Esophagus (tissue), 2 donors: ENCODE measurements around the gene KRTAP10-9. TPM values are rescaled to one million over a fixed set of nuclear protein-coding genes. Genes with fewer than 3 reads are reported as not detected.

Experiments used
- H3K27ac ChIP-seq, 2 donors: one replicate each; pipeline ENCODE4 v1.5.1; 2013; ENCODE audit warnings: low read depth in 2 of 2, mild to moderate bottlenecking in 2 of 2, inconsistent platforms in 1 of 2, low read length in 1 of 2, moderate library complexity in 1 of 2
- H3K27me3 ChIP-seq, 2 donors: one replicate each; pipeline ENCODE4 v1.6.1; 2013; ENCODE audit warnings: low read length in 2 of 2, control low read depth in 1 of 2, mild to moderate bottlenecking in 1 of 2; ENCODE audit not compliant: insufficient read depth in 2 of 2, control insufficient read depth in 1 of 2
- H3K36me3 ChIP-seq, 2 donors: one replicate each; pipeline ENCODE4 v1.6.1; 2013; ENCODE audit warnings: low read length in 1 of 2; ENCODE audit not compliant: control insufficient read depth in 2 of 2, insufficient read depth in 2 of 2
- H3K4me1 ChIP-seq, 2 donors: one replicate each; pipeline ENCODE4 v1.6.1; 2013; ENCODE audit warnings: low read length in 1 of 2; ENCODE audit not compliant: control insufficient read depth in 2 of 2, insufficient read depth in 2 of 2
- H3K4me3 ChIP-seq, 2 donors: one replicate each; pipeline ENCODE4 v1.5.1; 2013; ENCODE audit warnings: low read length in 2 of 2, mild to moderate bottlenecking in 2 of 2, low read depth in 1 of 2, moderate library complexity in 1 of 2
- H3K9me3 ChIP-seq, 2 donors: one replicate each; pipeline ENCODE4 v1.6.1; 2013; ENCODE audit warnings: mild to moderate bottlenecking in 2 of 2, low read depth in 1 of 2, low read length in 1 of 2, moderate library complexity in 1 of 2; ENCODE audit not compliant: control insufficient read depth in 2 of 2, insufficient read depth in 1 of 2
- WGBS, 2 donors: extraction: QIAGEN DNeasy Blood & Tissue Kit; methylation state at CpG; one replicate each; pipeline ENCODE4 v1.1.7; 2013; 5-methylcytosine and 5-hydroxymethylcytosine counted together
- polyA plus RNA-seq, 2 donors: library from polyadenylated mRNA; stranded (reverse); fragments of 200-250 nt; gene quantifications; one replicate each; pipeline ENCODE4 v1.2.3, GENCODE V29; 2013
- donor health status: healthy with polysubstance abuse.
- donor health status: Bipolar disorder and iron deficiency.

The KRTAP10-9 gene
- polyA plus RNA-seq, 2 donors: not detected

DNA sequence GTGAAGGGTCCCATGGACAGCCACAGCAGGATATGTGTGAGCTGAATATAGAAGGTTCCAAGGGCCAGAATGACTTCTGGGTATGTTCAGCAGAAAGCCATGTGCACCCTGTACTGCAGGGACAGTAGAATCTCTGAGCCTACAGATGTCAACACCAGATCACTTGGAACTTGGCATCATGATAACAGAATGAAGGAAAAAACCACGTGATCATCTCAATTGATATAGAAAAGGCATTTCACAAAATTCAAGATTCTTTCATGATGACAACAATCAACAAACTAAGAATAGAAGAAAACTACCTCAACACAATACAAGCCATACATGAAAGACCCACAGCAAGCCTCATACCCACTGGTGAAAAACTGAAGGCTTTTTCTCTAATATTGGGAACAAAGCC lies 40.7 kb downstream of the KRTAP10-9 start:
- Histone ChIP-seq H3K4me3 (no peak overlapping the region), H3K27ac (no peak overlapping the region), H3K27me3 (no peaks in the 10 kb centered on the region), H3K4me1 (no peaks in the 10 kb centered on the region), H3K9me3 (peaks cover 2 to 6% of the 10 kb centered on the region in 2 donors), H3K36me3 (no peaks in the 10 kb centered on the region)
- WGBS, 2 donors: 57 to 72% methylated on average over 1 of the region's 1 CpG

DNA sequence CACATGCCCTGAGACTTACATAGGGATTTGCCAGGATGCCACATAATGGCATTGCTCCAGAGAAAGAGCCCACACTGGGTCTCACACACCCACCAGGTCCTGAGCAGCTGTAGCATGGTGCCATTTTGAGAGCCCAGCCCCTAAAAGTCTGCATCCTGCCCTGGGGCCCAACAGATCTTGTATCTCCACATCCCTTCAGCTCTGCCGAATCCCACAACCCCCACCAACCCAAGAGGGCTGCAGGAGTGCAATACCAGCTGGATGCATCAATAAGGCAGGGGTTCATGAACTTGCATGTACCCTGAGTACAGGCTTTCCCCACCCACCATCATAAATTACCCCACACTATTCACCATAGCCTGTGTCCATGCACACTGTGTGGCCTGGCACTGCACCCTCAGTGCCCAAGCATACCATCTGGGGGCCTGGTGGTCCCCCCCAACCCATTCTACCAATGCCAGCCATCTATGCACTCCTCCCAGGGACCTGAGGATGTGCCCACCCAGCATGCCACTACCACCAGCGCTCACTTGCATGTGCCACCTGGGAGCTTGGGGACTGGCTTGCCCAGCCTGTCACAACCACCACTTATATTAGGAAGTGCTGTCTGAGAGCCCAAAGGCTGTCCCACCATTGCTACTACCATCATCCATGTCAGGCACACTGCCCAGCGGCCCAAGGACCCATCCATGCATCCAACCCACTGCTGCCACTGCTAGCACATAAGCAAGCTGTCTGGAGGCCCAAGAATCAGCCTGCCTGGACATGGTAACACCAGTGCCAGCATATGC lies 43.9 kb downstream of the KRTAP10-9 start:
- 69 to 84% methylated on average over 3 of the region's 3 CpGs for WGBS, 2 donors
- peaks cover 2 to 6% of the 10 kb centered on the region in 2 donors for H3K9me3 ChIP-seq

DNA sequence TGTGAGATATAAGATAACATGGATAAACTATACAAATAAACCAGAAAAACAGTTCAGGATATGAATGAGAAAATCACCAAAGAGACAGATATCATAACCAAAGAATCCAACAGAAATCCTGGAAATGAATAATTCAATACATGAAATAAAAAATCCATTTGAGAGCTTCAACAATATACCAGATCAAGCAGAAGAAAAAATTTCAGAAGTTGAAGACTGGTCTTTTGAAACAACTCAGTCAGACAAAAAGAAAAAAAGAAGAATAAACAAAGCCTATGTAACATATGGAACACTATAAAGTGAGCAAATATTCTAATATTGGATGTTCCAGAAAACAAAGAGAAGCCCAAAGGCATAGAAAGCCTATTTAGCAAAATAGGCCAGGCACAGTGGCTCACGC lies 45.0 kb downstream of the KRTAP10-9 start:
- Histone ChIP-seq H3K36me3 (no peaks in the 10 kb centered on the region), H3K9me3 (peaks cover 2 to 6% of the 10 kb centered on the region in 2 donors), H3K4me1 (no peaks in the 10 kb centered on the region), H3K27ac (no peak overlapping the region), H3K27me3 (no peaks in the 10 kb centered on the region), H3K4me3 (no peak overlapping the region)
- 88 to 96% methylated on average over 1 of the region's 1 CpG for WGBS, 2 donors

More for the DNA sequence above, 43.9 kb downstream of the KRTAP10-9 start:
- Histone ChIP-seq H3K4me3 (no peak overlapping the region), H3K36me3 (no peaks in the 10 kb centered on the region), H3K27ac (no peak overlapping the region), H3K4me1 (no peaks in the 10 kb centered on the region), H3K27me3 (no peaks in the 10 kb centered on the region)

DNA sequence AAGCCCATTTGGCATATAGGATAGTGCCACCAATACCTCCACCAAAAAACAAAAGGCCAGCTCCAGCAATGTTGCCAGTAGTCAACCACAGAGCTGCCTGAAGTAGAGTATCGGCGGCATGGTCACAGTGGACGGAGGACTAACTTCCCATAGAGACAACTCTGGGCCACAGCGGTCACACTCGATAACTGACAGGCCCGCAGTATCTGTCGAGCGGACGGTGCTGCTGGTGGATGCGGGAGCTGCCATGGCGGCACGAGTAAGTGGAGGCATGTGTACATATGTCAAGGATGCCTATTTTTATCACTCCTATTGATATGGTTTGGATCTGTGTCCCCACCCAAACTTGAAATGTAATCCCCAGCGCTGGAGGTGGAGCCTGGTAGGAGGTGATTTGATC lies 51.0 kb downstream of the KRTAP10-9 start:
- H3K27me3 ChIP-seq: no peaks in the 10 kb centered on the region
- H3K9me3 ChIP-seq: no peaks in the 10 kb centered on the region
- H3K27ac ChIP-seq: no peak overlapping the region
- H3K4me3 ChIP-seq: no peak overlapping the region
- 92 to 94% methylated on average over 13 of the region's 13 CpGs for WGBS, 2 donors
- H3K4me1 ChIP-seq: no peaks in the 10 kb centered on the region
- no peaks in the 10 kb centered on the region for H3K36me3 ChIP-seq

Other genes with a start within 250 kb of the KRTAP10-9 start
- gene LRRC3, start 171.6 kb upstream of the KRTAP10-9 start, polyA plus RNA-seq: under 1 TPM; 0.63 to 0.93 TPM
- not detected for gene KRTAP10-1, start 86.9 kb upstream of the KRTAP10-9 start, polyA plus RNA-seq
- not detected for gene KRTAP10-2, start 75.6 kb upstream of the KRTAP10-9 start, polyA plus RNA-seq
- not detected for gene KRTAP10-3, start 68.3 kb upstream of the KRTAP10-9 start, polyA plus RNA-seq
- not detected for gene KRTAP10-4, start 53.4 kb upstream of the KRTAP10-9 start, polyA plus RNA-seq
- not detected for gene KRTAP10-5, start 46.5 kb upstream of the KRTAP10-9 start, polyA plus RNA-seq
- not detected for gene KRTAP10-6, start 34.6 kb upstream of the KRTAP10-9 start, polyA plus RNA-seq
- not detected for gene KRTAP10-7, start 26.5 kb upstream of the KRTAP10-9 start, polyA plus RNA-seq
- gene KRTAP10-8, start 15.0 kb upstream of the KRTAP10-9 start, polyA plus RNA-seq: not detected
- not detected for gene KRTAP10-10, start 10.3 kb downstream of the KRTAP10-9 start, polyA plus RNA-seq
- gene KRTAP10-11, start 19.3 kb downstream of the KRTAP10-9 start, polyA plus RNA-seq: not detected
- not detected for gene KRTAP12-4, start 27.6 kb downstream of the KRTAP10-9 start, polyA plus RNA-seq
- not detected for gene KRTAP12-3, start 30.8 kb downstream of the KRTAP10-9 start, polyA plus RNA-seq
- not detected for gene KRTAP12-2, start 39.8 kb downstream of the KRTAP10-9 start, polyA plus RNA-seq
- not detected for gene KRTAP12-1, start 55.1 kb downstream of the KRTAP10-9 start, polyA plus RNA-seq
- not detected for gene KRTAP10-12, start 70.1 kb downstream of the KRTAP10-9 start, polyA plus RNA-seq
- gene TSPEAR, start 84.5 kb downstream of the KRTAP10-9 start, polyA plus RNA-seq: under 1 TPM; 0.01 to 0.04 TPM
- 10 to 100 TPM; 28.1 to 30.4 TPM for gene UBE2G2, start 174.7 kb downstream of the KRTAP10-9 start, polyA plus RNA-seq
- gene SUMO3, start 191.0 kb downstream of the KRTAP10-9 start, polyA plus RNA-seq: 10 to 100 TPM; 13.4 to 36.5 TPM
- 10 to 100 TPM; 45.8 to 47.4 TPM for gene PTTG1IP, start 246.6 kb downstream of the KRTAP10-9 start, polyA plus RNA-seq